AG09319 (cell line): ENCODE data around the gene SPRY1.

ENCODE experiments used
- DNase-seq: peaks from one replicate; pipeline ENCODE4 v3.0.0-alpha.2; 2010; ENCODE audit warnings: low read depth; ENCODE audit errors: extremely low read depth
- CTCF ChIP-seq: IDR thresholded peaks from 2 replicates; pipeline ENCODE4 v1.5.1; 2011; ENCODE audit warnings: low read depth, mild to moderate bottlenecking, inconsistent platforms, low read length, moderate library complexity

SPRY1 gene

GRCh38 chr4:123403080-123403604 is 6.5 kb downstream of the SPRY1 start:
- no peak for TF ChIP-seq CTCF
- no peak for DNase-seq

- TF ChIP-seq CTCF, result no peak
These were observed 7.9 kb downstream of the SPRY1 start for GRCh38 chr4:123404533-123404932.

GRCh38 chr4:123405267-123405865 is 8.8 kb downstream of the SPRY1 start:
- no peak for DNase-seq
- no peak for TF ChIP-seq CTCF

More at GRCh38 chr4:123404533-123404932, 7.9 kb downstream of the SPRY1 start:
- no peak for DNase-seq

GRCh38 chr4:123406872-123407271 is 10.3 kb downstream of the SPRY1 start:
- no peak for DNase-seq
- TF ChIP-seq CTCF, result no peak

- no peak for DNase-seq
- no peak for TF ChIP-seq CTCF
These were observed 12.0 kb downstream of the SPRY1 start for GRCh38 chr4:123408471-123409084.

- DNase-seq, result no peak
- TF ChIP-seq CTCF, result no peak
These were observed 12.7 kb downstream of the SPRY1 start for GRCh38 chr4:123409334-123409733.

- TF ChIP-seq CTCF, result no peak
- DNase-seq, result no peak
These were observed 14.9 kb downstream of the SPRY1 start for GRCh38 chr4:123411514-123411913.
